Stimulated activated CD8-positive, alpha-beta memory T cell treated with anti-CD3 and anti-CD28 coated beads, Interleukin-7, amount 100 ng/mL, for 1 hour (primary cell): Measurements from ENCODE around the gene PDCD1.
A peak's percentile ranks its signal among the peaks of the same experiment; 100 is the strongest.

Source experiments
- DNase-seq, 2 donors: peaks; one replicate each; pipeline ENCODE4 v3.0.0-alpha.2; 2020; ENCODE audit warnings: low read depth in 2 of 2

Gene PDCD1

GRCh38 chr2:241852116-241852980 is 6.3 kb downstream of the PDCD1 start:
- no peak for DNase-seq

- no peak for DNase-seq
These were observed 7.2 kb downstream of the PDCD1 start for GRCh38 chr2:241851325-241852115.

GRCh38 chr2:241850544-241851324 is 8.0 kb downstream of the PDCD1 start:
- no peak for DNase-seq

- no peak for DNase-seq
These were observed 8.8 kb downstream of the PDCD1 start for GRCh38 chr2:241849616-241850543.

GRCh38 chr2:241848761-241849615 is 9.7 kb downstream of the PDCD1 start:
- no peak for DNase-seq

- DNase-seq = no peak
These were observed 12.3 kb downstream of the PDCD1 start for GRCh38 chr2:241846406-241846805.

GRCh38 chr2:241844831-241845578 is 13.7 kb downstream of the PDCD1 start:
- no peak for DNase-seq

GRCh38 chr2:241844066-241844728 is 14.5 kb downstream of the PDCD1 start:
- peak; percentile 69 to 70 for DNase-seq

DNA sequence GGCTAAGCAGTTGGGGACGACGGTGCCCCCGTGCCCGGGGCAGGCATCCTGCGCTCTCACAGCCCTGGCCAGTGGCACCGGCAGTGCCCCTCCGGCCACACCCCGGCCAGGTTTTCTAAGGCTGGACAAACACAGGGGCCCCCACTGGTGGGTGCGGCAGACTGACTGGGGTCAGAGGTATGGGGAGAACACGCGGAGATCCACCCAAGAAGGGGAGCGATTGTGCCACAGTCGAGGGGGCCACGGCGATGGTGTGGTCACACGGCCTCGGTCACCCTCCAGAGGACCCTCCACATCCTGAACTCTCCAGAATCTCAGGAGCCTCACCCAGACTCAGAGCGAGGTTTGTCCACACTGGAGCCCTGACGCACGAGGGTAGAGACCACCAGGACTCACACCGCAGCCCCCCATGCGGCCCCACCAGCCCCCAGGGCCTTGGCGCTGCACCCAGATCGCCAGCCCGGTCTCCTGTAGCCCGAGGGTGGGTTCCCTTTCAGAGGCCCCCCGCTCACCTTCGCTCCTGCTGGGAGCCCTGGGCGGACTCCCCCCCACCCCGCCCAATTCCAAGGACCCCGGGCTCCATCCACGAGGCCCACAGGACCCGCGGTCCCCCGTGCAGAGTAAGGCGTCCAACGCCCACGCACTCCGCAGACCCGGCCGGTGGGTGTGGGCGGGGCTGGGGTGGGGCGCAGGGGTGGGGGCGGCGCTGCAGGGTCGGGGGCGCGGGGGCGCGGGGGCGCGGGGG is 15.2 kb downstream of the PDCD1 start:
- DNase-seq = no peak

GRCh38 chr2:241842620-241843211 is 16.0 kb downstream of the PDCD1 start:
- DNase-seq = peak in 1 of 2 donors; percentile 27

- no peak for DNase-seq
These were observed 16.7 kb downstream of the PDCD1 start for GRCh38 chr2:241842067-241842415.

DNA sequence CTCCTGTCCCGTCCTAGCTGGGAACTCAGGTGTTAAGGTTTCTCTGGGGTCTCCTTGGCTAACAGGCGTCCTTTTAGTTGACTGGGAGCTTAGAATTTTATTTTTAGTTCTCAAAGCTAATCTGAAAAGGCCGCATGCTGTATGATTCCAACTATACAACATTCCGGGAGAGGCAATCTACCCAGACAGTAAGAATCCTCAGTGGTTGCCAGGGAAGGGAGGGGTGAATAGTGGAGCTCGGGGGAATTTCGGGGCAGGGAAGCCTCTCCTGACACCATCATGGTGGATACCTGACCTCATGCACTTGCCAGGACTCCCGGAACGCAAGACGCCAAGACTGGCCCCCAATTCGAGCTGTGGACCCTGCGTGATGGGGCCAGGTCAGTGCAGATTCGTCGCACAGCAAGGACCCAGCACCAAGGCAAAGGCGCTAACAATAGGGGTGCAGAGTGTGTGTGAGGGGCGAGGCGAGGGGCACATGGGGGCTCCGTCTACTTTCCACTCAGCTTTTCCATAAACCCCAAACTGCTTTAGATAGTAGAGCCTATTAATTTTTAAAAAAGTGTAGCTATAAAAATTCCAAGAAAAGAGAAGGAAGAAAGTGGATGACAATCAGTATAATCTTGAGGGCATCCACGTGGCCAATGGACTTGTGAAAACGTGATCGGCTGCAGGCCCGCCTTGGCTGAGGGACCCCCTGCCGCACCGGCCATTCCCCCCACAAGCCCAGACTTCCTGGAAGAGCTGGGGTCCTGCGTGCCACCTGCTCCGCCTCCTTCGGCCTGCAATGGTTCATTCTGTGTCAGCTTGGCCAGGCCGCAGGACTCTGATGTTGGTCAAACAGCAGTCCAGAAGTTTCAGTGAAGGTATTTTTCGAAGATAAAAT is 17.3 kb downstream of the PDCD1 start:
- no peak for DNase-seq

DNA sequence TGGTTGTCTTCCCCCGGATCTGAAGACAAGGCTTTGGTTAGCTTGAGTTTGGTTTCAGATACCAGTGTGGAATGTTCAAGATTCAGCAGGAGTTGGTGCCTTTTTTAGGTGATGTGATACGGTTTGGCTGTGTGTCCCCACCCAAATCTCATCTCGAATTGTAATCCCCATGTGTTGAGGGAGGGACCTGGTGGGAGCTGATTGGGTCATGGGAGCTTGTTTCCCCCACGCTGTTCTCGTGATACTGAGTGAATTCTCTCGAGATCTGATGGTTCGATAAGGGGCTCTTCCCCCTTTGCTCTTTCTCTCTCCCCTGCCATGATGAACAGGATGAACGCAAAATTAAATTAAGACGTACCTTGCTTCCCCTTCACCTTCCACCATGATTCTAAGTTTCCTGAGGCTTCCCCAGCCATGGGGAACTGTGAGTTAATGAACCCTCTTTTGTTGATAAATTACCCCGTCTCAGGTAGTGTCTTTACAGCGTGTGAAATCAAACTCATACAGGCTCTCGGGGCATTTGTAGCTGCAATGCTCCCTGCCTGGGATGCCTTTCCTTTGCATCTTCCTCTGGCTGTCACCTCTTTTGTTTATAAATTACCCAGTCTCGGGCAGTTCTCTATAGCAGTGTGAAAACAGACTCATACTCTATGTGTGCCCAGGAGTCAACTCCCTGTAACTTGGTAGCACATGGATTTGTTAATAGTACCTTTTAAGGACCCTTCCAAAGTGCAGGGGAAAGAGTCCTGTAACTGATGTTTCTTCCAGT is 21.3 kb downstream of the PDCD1 start:
- no peak for DNase-seq

- no peak for DNase-seq
These were observed 22.4 kb downstream of the PDCD1 start for GRCh38 chr2:241836292-241836691.

DNA sequence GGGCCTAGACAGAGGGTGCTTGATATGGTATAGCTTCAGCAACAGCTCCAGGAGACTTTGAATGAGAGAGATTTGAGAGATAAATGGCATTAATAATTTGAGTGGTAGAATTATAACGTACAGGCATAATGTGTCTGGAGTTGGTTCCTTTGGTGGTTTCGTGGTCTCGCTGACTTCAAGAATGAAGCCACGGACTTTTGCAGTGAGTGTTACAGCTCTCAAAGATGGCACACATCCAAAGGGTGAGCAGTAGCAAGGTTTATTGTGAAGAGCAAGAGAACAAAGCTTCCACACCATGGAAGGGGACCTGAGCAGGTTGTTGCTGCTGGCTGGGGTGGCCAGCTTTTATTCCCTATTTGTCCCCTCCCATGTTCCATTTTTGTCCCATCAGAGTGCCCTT is 23.1 kb downstream of the PDCD1 start:
- no peak for DNase-seq
